K562 (cell line): ENCODE data around the gene BORA. TPM values are rescaled to one million over a fixed set of nuclear protein-coding genes. Genes with fewer than 3 reads are reported as not detected.

Experiments
- ATAC-seq: fragments of 200-7000 bp; cut with Tn5 transposase; 3 replicates; pipeline ENCODE4 v1.9.1; 2020; ENCODE audit warnings: moderate library complexity
- BruUV-seq: library from RNA; stranded (reverse); fragments of 400-500 nt; replicated peaks from 2 replicates; lab custom pipeline; 2021; lab: Mats Ljungman, UMichigan
- CTCF ChIA-PET: fragments of 300-600 bp; formaldehyde crosslinking; extraction: SDS; loops from one replicate; lab custom pipeline; 2021; ENCODE audit warnings: low intra/inter-chr PET ratio; lab: Yijun Ruan, JAX
- POLR2A ChIA-PET: fragments of 300-600, 350-650 bp; sonication (Branson Sonifier 250); formaldehyde crosslinking; extraction: SDS; loops from one replicate; lab custom pipeline; 2021; ENCODE audit warnings: antibody characterized with exemption, inconsistent platforms; lab: Yijun Ruan, JAX
- DNase-seq, 4 experiments: peaks; one replicate each; pipeline versions ENCODE4 v3.0.0 to v3.0.0-alpha.2; 2011 to 2018; ENCODE audit warnings: low spot score in 3 of 4, mixed read lengths in 3 of 4; ENCODE audit errors: extremely low read depth in 1 of 4
- FAIRE-seq: peaks from 2 replicates; lab custom pipeline; 2011; peaks lifted over from hg19 to GRCh38; lab: Jason Lieb, UNC
- H2AFZ ChIP-seq: 2 replicates; pipeline ENCODE4 v1.6.0; 2011; ENCODE audit warnings: low read depth, low read length, control low read depth, inconsistent platforms
- H3K27ac ChIP-seq: fragments of 200-600 bp; 3 replicates; pipeline ENCODE4 v1.8.0; 2011; ENCODE audit warnings: low read depth, mild to moderate bottlenecking, control low read depth, inconsistent platforms, low read length, moderate library complexity, mixed read lengths; ENCODE audit errors: extremely low read depth
- H3K27me3 ChIP-seq, 2 experiments: fragments of 300-600 bp in 1 of 2; 2 replicates in 1 of 2; 3 replicates in 1 of 2; pipeline versions ENCODE4 v1.6.0 to v1.8.0; 2011; ENCODE audit warnings: inconsistent platforms in 2 of 2, low read length in 2 of 2, mild to moderate bottlenecking in 1 of 2, mixed read lengths in 1 of 2, moderate library complexity in 1 of 2; ENCODE audit not compliant: control insufficient read depth in 2 of 2, insufficient read depth in 2 of 2
- H3K36me3 ChIP-seq: fragments of 300-600 bp; 3 replicates; pipeline ENCODE4 v1.8.0; 2011; ENCODE audit warnings: mild to moderate bottlenecking, low read length, inconsistent platforms; ENCODE audit not compliant: control insufficient read depth, insufficient read depth
- H3K4me1 ChIP-seq, 2 experiments: fragments of 200-600 bp in 1 of 2; replicated peaks in 1 of 2; 2 replicates in 1 of 2; 3 replicates in 1 of 2; pipeline versions ENCODE4 v1.5.1 to v1.8.0; 2011; ENCODE audit warnings: inconsistent platforms in 2 of 2, low read length in 2 of 2, mild to moderate bottlenecking in 1 of 2, mixed read lengths in 1 of 2, moderate library complexity in 1 of 2; ENCODE audit not compliant: control insufficient read depth in 2 of 2, insufficient read depth in 2 of 2
- H3K4me2 ChIP-seq: 2 replicates; pipeline ENCODE4 v1.6.1; 2011; ENCODE audit warnings: low read length, control low read depth, inconsistent platforms, mixed read lengths; ENCODE audit not compliant: insufficient read depth
- H3K4me3 ChIP-seq: fragments of 200-600 bp; sonication (generic), shearing (Covaris generic); 2 replicates; pipeline ENCODE4 v1.5.1; 2016; ENCODE audit warnings: control low read depth, inconsistent platforms
- H3K79me2 ChIP-seq: fragments of 200-600 bp; 3 replicates; pipeline ENCODE4 v1.8.0; 2011; ENCODE audit warnings: low read length, inconsistent platforms; ENCODE audit not compliant: control insufficient read depth, insufficient read depth
- H3K9ac ChIP-seq, 2 experiments: 2 replicates each; pipeline versions ENCODE4 v1.6.0 to v1.6.1; 2011; ENCODE audit warnings: low read depth in 2 of 2, low read length in 2 of 2, control low read depth in 1 of 2, inconsistent platforms in 1 of 2, mild to moderate bottlenecking in 1 of 2, mixed read lengths in 1 of 2; ENCODE audit not compliant: insufficient read depth in 1 of 2
- H3K9me1 ChIP-seq: one replicate; pipeline ENCODE4 v1.6.0; 2011; ENCODE audit warnings: inconsistent platforms, mild to moderate bottlenecking, low read length, moderate library complexity; ENCODE audit not compliant: control insufficient read depth, insufficient read depth
- H3K9me3 ChIP-seq: replicated peaks from 2 replicates; pipeline ENCODE4 v1.5.1; 2011; ENCODE audit warnings: low read depth, low read length, inconsistent platforms; ENCODE audit not compliant: control insufficient read depth, insufficient read depth
- H4K20me1 ChIP-seq: replicated peaks from 2 replicates; pipeline ENCODE4 v1.6.1; 2011; ENCODE audit warnings: low read length, inconsistent platforms, mixed read lengths; ENCODE audit not compliant: control insufficient read depth, insufficient read depth
- BDP1 ChIP-seq: IDR thresholded peaks from 3 replicates; pipeline ENCODE4 v1.6.1; 2011; ENCODE audit not compliant: insufficient read length, insufficient read depth
- CAMTA2 ChIP-seq: fragments of 250-450 bp; sonication (Bioruptor Pico); conservative IDR thresholded peaks from 2 replicates; pipeline ENCODE4 v1.5.1; 2022
- CBFA2T2 ChIP-seq: fragments of 450-650 bp; conservative IDR thresholded peaks from 2 replicates; pipeline ENCODE4 v1.6.1; 2017; ENCODE audit warnings: mild to moderate bottlenecking
- EP400 ChIP-seq: fragments of 450-650 bp; IDR thresholded peaks from 2 replicates; pipeline ENCODE4 v1.6.1; 2017; ENCODE audit warnings: antibody characterized with exemption, mild to moderate bottlenecking, moderate library complexity
- KLF13 ChIP-seq: fragments of 450-650 bp; IDR thresholded peaks from 2 replicates; pipeline ENCODE4 v1.6.1; 2016; ENCODE audit warnings: missing genetic modification characterization, low read depth, mild to moderate bottlenecking, missing compliant biosample characterization, moderate library complexity, borderline replicate concordance
- MTA3 ChIP-seq: fragments of 450-650 bp; formaldehyde crosslinking; IDR thresholded peaks from 2 replicates; pipeline ENCODE4 v1.6.1; 2017; ENCODE audit warnings: mild to moderate bottlenecking, borderline replicate concordance
- POLR2AphosphoS2 ChIP-seq: IDR thresholded peaks from 2 replicates; pipeline ENCODE4 v1.6.1; 2012; ENCODE audit warnings: low read length, improper control_type of control experiment
- SOX6 ChIP-seq: fragments of 450-650 bp; IDR thresholded peaks from 2 replicates; pipeline ENCODE4 v1.6.1; 2014; ENCODE audit warnings: mild to moderate bottlenecking
- ZNF57 ChIP-seq: fragments of 450-650 bp; formaldehyde crosslinking; IDR thresholded peaks from 2 replicates; pipeline ENCODE4 v1.4.0; 2020; ENCODE audit warnings: mild to moderate bottlenecking, moderate library complexity
- WGBS: fragments of 100-300 bp; shearing (Covaris generic); methylation state at CpG from one replicate; pipeline ENCODE4 v1.1.6; 2016; ENCODE audit warnings: low coverage, mixed read lengths; ENCODE audit not compliant: insufficient coverage; ENCODE audit errors: missing lambda C conversion rate; 5-methylcytosine and 5-hydroxymethylcytosine counted together
- in situ Hi-C: fragments of 300-500 bp; cut with MboI; formaldehyde crosslinking; loops from 4 replicates; pipeline ENCODE4 v1.15.0; 2018; ENCODE audit warnings: inconsistent platforms, mixed read lengths
- intact Hi-C: fragments of 100-400 bp; cut with micrococcal nuclease; formaldehyde crosslinking; loops from 2 replicates; pipeline ENCODE4 v1.14.2; 2022
- polyA plus RNA-seq, 8 experiments: library from polyadenylated mRNA; depleted of rRNA in 4 of 8; stranded (reverse) in 5 of 8; unstranded in 3 of 8; fragments of >200 nt; fragmentation: Nextera tagmentation in 2 of 8; fragmentation: Illumina TruSeq in 1 of 8; extraction: Ambion mirVana in 2 of 8; extraction: Trizol in 1 of 8; gene quantifications; 2 replicates each; pipeline versions ENCODE4 v1.2.1 to v1.2.3, GENCODE V29; 2011 to 2014; ENCODE audit warnings: inconsistent platforms in 1 of 8, missing spikeins in 1 of 8
- total RNA-seq, 7 experiments: library from RNA; depleted of rRNA in 6 of 7; stranded (reverse); fragments of >200 nt in 6 of 7; fragmentation: Illumina TruSeq in 2 of 7; extraction: Trizol in 2 of 7; gene quantifications; 2 replicates each; pipeline versions ENCODE4 v1.2.1 to v1.2.3, GENCODE V29; 2011 to 2021; ENCODE audit warnings: low replicate concordance in 1 of 7
- TF ChIP-seq, protein P1 (sequence below): fragments of 250-450 bp; sonication (Bioruptor Pico); IDR thresholded peaks from 2 replicates; pipeline ENCODE4 v1.8.0; 2021; ENCODE audit warnings: moderate library complexity, mild to moderate bottlenecking, inconsistent platforms
- TF ChIP-seq, protein P2 (sequence below): sonication (generic); formaldehyde crosslinking; IDR thresholded peaks from 2 replicates; pipeline ENCODE4 v1.9.0; 2022; ENCODE audit warnings: mild to moderate bottlenecking, missing genetic modification reagents
- TF ChIP-seq, protein P3 (sequence below), 2 experiments: fragments of 450-650 bp in 1 of 2; sonication (generic) in 1 of 2; formaldehyde crosslinking in 1 of 2; IDR thresholded peaks in 1 of 2; conservative IDR thresholded peaks in 1 of 2; 2 replicates each; pipeline versions ENCODE4 v1.6.1 to v1.8.1; 2016 to 2023; ENCODE audit warnings: mild to moderate bottlenecking in 2 of 2, moderate library complexity in 2 of 2, inconsistent platforms in 1 of 2, missing genetic modification reagents in 1 of 2
- TF ChIP-seq, protein P4 (sequence below), 2 experiments: fragments of 200-800 bp in 1 of 2; sonication (Bioruptor generic) in 1 of 2; sonication (generic) in 1 of 2; formaldehyde crosslinking in 1 of 2; IDR thresholded peaks in 1 of 2; conservative IDR thresholded peaks in 1 of 2; 2 replicates each; pipeline versions ENCODE4 v1.5.0 to v1.6.1; 2016 to 2020; ENCODE audit warnings: missing compliant biosample characterization in 1 of 2, missing genetic modification characterization in 1 of 2, missing genetic modification reagents in 1 of 2
- TF ChIP-seq, protein P5 (sequence below): fragments of 200-400 bp; formaldehyde crosslinking; IDR thresholded peaks from 2 replicates; pipeline ENCODE4 v1.6.1; 2017; ENCODE audit warnings: mild to moderate bottlenecking, low read depth, low read length, moderate library complexity

Gene BORA
- total and polyA plus RNA-seq, 9 of the 15 experiments (the other 6 are each of a cell fraction or from before 2014, with no cell fraction given), result 12.4 to 21.5 (median 18.2) TPM

DNA sequence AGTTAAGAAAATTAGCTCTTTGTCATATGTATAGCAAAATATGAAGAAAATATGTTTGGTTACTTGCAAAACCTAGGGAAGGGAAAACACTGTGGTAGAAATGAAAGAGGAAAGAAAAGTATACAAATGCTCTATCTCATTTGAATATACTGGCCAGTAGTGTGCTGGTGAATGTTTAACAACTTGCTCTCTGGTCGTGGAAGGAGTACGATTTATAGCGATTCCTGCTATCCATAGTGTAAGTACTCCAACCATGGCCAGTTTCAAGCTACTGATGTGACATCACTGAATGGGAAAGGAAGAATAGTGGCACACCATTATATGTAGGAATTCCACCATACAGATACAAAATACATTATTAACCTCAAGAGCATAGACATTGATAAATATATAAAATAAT is 9.3 kb downstream of the BORA start (continued):
- TF ChIP-seq POLR2AphosphoS2 (no peak), SOX6 (no peak), EP400 (no peak)
- TF ChIP-seq, protein P1, sequence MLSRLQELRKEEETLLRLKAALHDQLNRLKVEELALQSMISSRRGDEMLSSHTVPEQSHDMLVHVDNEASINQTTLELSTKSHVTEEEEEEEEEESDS (CRISPR knock-in tag), result no peak

DNA sequence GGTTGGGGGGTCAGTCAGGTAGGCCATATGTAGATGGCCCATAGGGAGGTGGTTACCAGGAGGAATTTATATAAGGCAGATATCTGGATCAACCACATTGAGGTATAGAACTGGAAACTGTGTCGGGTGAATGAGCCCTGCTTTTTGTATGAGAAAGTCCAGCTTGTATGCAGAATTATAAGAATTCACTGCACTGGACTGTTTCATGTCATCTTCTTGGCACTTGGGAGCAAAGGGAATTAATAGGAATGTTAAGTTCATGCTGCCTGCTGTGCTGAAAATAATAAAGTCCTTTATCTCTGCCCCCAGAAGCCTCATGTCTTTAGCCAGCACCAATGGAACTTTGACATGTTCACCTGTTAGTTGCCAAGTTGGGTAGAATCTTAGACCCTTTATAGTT is 12.3 kb downstream of the BORA start:
- H3K9ac ChIP-seq, result no peak overlapping the region
- H2AFZ ChIP-seq, result no peak overlapping the region
- FAIRE-seq (no peak), ATAC-seq (no peak), DNase-seq (no peak)
- in situ Hi-C loops, result no loop called here
- no TSS peak for BruUV-seq
- no peak overlapping the region for H3K4me3 ChIP-seq
- no peaks in the 10 kb centered on the region for H3K27me3 ChIP-seq
- CTCF ChIA-PET, result no interaction called here
- no peaks in the 10 kb centered on the region for H3K9me3 ChIP-seq
- WGBS, result 70% methylated on average over 1 of the region's 1 CpG
- peaks cover 21% of the 10 kb centered on the region for H3K79me2 ChIP-seq
- H3K27ac ChIP-seq, result no peak overlapping the region
- H4K20me1 ChIP-seq, result no peaks in the 10 kb centered on the region
- H3K9me1 ChIP-seq, result no peaks in the 10 kb centered on the region
- no peaks in the 10 kb centered on the region for H3K4me1 ChIP-seq
- POLR2A ChIA-PET, result no interaction called here
- peaks cover 73% of the 10 kb centered on the region for H3K36me3 ChIP-seq
- H3K4me2 ChIP-seq, result no peak overlapping the region
- intact Hi-C loops, result no loop called here
- TF ChIP-seq MTA3 (no peak), CBFA2T2 (no peak), BDP1 (no peak), CAMTA2 (no peak), KLF13 (no peak), ZNF57 (CRISPR knock-in tag) (no peak)
- TF ChIP-seq, protein P2, sequence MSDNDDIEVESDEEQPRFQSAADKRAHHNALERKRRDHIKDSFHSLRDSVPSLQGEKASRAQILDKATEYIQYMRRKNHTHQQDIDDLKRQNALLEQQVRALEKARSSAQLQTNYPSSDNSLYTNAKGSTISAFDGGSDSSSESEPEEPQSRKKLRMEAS (CRISPR knock-in tag), result no peak
- TF ChIP-seq, protein P3, sequence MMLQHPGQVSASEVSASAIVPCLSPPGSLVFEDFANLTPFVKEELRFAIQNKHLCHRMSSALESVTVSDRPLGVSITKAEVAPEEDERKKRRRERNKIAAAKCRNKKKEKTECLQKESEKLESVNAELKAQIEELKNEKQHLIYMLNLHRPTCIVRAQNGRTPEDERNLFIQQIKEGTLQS (IDR thresholded peaks at IDR 0.05), result no peak
- TF ChIP-seq, protein P3 (CRISPR knock-in tag; conservative IDR thresholded peaks at IDR 0.05), result no peak
- TF ChIP-seq, protein P4, sequence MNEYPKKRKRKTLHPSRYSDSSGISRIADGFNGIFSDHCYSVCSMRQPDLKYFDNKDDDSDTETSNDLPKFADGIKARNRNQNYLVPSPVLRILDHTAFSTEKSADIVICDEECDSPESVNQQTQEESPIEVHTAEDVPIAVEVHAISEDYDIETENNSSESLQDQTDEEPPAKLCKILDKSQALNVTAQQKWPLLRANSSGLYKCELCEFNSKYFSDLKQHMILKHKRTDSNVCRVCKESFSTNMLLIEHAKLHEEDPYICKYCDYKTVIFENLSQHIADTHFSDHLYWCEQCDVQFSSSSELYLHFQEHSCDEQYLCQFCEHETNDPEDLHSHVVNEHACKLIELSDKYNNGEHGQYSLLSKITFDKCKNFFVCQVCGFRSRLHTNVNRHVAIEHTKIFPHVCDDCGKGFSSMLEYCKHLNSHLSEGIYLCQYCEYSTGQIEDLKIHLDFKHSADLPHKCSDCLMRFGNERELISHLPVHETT (CRISPR knock-in tag; conservative IDR thresholded peaks at IDR 0.05 in 1 of 2, IDR thresholded peaks at IDR 0.05 in 1 of 2), result no peak
- TF ChIP-seq, protein P5, sequence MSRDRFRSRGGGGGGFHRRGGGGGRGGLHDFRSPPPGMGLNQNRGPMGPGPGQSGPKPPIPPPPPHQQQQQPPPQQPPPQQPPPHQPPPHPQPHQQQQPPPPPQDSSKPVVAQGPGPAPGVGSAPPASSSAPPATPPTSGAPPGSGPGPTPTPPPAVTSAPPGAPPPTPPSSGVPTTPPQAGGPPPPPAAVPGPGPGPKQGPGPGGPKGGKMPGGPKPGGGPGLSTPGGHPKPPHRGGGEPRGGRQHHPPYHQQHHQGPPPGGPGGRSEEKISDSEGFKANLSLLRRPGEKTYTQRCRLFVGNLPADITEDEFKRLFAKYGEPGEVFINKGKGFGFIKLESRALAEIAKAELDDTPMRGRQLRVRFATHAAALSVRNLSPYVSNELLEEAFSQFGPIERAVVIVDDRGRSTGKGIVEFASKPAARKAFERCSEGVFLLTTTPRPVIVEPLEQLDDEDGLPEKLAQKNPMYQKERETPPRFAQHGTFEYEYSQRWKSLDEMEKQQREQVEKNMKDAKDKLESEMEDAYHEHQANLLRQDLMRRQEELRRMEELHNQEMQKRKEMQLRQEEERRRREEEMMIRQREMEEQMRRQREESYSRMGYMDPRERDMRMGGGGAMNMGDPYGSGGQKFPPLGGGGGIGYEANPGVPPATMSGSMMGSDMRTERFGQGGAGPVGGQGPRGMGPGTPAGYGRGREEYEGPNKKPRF, result no peak
